DND-41 (cell line): ENCODE results near the gene IDI1.
"Not testable (repeated sequence)": the region's sequence is repeated elsewhere in the genome, so short reads cannot be mapped to it uniquely, and the experiment has no call there.

Source experiments
- ATAC-seq: fragments of 200-7000 bp; cut with Tn5 transposase; 3 replicates; pipeline ENCODE4 v1.9.1; 2021; ENCODE audit warnings: low read depth; ENCODE audit not compliant: insufficient read depth
- DNase-seq: peaks from one replicate; pipeline ENCODE4 v3.0.0-alpha.2; 2020
- H2AFZ ChIP-seq: 2 replicates; pipeline ENCODE4 v1.6.0; 2012; ENCODE audit warnings: low read depth, low read length
- H3K27ac ChIP-seq: 2 replicates; pipeline ENCODE4 v1.5.1; 2012; ENCODE audit warnings: low read length, inconsistent platforms
- H3K27me3 ChIP-seq: fragments of 200-600 bp; sonication (generic); 2 replicates; pipeline ENCODE4 v1.6.0; 2012; ENCODE audit warnings: low read length, mild to moderate bottlenecking, inconsistent platforms; ENCODE audit not compliant: insufficient read depth, poor library complexity
- H3K36me3 ChIP-seq: 2 replicates; pipeline ENCODE4 v1.5.1; 2012; ENCODE audit warnings: low read length, inconsistent platforms; ENCODE audit not compliant: insufficient read depth
- H3K4me1 ChIP-seq: 2 replicates; pipeline ENCODE4 v1.5.1; 2012; ENCODE audit warnings: mild to moderate bottlenecking, low read length; ENCODE audit not compliant: insufficient read depth
- H3K4me2 ChIP-seq: 2 replicates; pipeline ENCODE4 v1.6.0; 2012; ENCODE audit warnings: mild to moderate bottlenecking, moderate library complexity, low read length, inconsistent platforms; ENCODE audit not compliant: insufficient read depth
- H3K4me3 ChIP-seq, 2 experiments: fragments of 200-600 bp in 1 of 2; shearing (Covaris generic) in 1 of 2; 2 replicates each; pipeline ENCODE4 v1.5.1; 2012 to 2016; ENCODE audit warnings: inconsistent platforms in 2 of 2, low read length in 2 of 2, mild to moderate bottlenecking in 2 of 2, low read depth in 1 of 2, moderate library complexity in 1 of 2
- H3K79me2 ChIP-seq: 2 replicates; pipeline ENCODE4 v1.6.0; 2012; ENCODE audit warnings: low read length, inconsistent platforms; ENCODE audit not compliant: insufficient read depth
- H3K9ac ChIP-seq: 2 replicates; pipeline ENCODE4 v1.6.0; 2012; ENCODE audit warnings: low read depth, mild to moderate bottlenecking, inconsistent platforms, low read length, moderate library complexity
- H3K9me3 ChIP-seq: 2 replicates; pipeline ENCODE4 v1.5.1; 2012; ENCODE audit warnings: low read length, moderate library complexity, mild to moderate bottlenecking, inconsistent platforms; ENCODE audit not compliant: insufficient read depth, severe bottlenecking
- H4K20me1 ChIP-seq: 2 replicates; pipeline ENCODE4 v1.6.0; 2012; ENCODE audit warnings: low read length; ENCODE audit not compliant: insufficient read depth
- CTCF ChIP-seq: IDR thresholded peaks from 2 replicates; pipeline ENCODE4 v1.5.1; 2012; ENCODE audit warnings: borderline replicate concordance, low read length, moderate library complexity, mild to moderate bottlenecking; ENCODE audit not compliant: poor library complexity, severe bottlenecking; ENCODE audit errors: extremely low read depth
- EZH2 ChIP-seq: IDR thresholded peaks from 3 replicates; pipeline ENCODE4 v1.6.1; 2012; ENCODE audit warnings: borderline replicate concordance, low read depth, mild to moderate bottlenecking, moderate library complexity, low read length, inconsistent platforms; ENCODE audit not compliant: severe bottlenecking

The IDI1 gene

GRCh38 chr10:1070919-1071318, 22.0 kb upstream of the IDI1 start:
- no peak overlapping the region for H2AFZ ChIP-seq
- ATAC-seq (no peak), DNase-seq (no peak)
- H3K36me3 ChIP-seq = peaks cover 35% of the 10 kb centered on the region
- H3K27me3 ChIP-seq = no peaks in the 10 kb centered on the region
- H4K20me1 ChIP-seq = peaks cover 11% of the 10 kb centered on the region; the same call in 1 of the 2 replicates
- peaks cover 32% of the 10 kb centered on the region for H3K79me2 ChIP-seq
- H3K4me3 ChIP-seq = no peak overlapping the region
- H3K4me1 ChIP-seq = no peaks in the 10 kb centered on the region
- no peak overlapping the region for H3K4me2 ChIP-seq
- H3K9me3 ChIP-seq = no peaks in the 10 kb centered on the region
- no peak overlapping the region for H3K27ac ChIP-seq
- TF ChIP-seq CTCF (no peak), EZH2 (no peak)
- H3K9ac ChIP-seq = no peak overlapping the region

- TF ChIP-seq CTCF = no peak
- no peak for TF ChIP-seq EZH2
- Histone ChIP-seq H3K9ac (no peak overlapping the region), H3K4me3 (no peak overlapping the region), H3K79me2 (peaks cover 48% of the 10 kb centered on the region), H2AFZ (no peak overlapping the region), H4K20me1 (peaks cover 18% of the 10 kb centered on the region; the same call in 1 of the 2 replicates), H3K4me1 (no peaks in the 10 kb centered on the region), H3K4me2 (no peak overlapping the region), H3K9me3 (no peaks in the 10 kb centered on the region), H3K36me3 (peaks cover 20% of the 10 kb centered on the region), H3K27me3 (no peaks in the 10 kb centered on the region), H3K27ac (no peak overlapping the region)
- ATAC-seq (no peak), DNase-seq (no peak)
These were observed 19.8 kb upstream of the IDI1 start for GRCh38 chr10:1068380-1069361.

DNA sequence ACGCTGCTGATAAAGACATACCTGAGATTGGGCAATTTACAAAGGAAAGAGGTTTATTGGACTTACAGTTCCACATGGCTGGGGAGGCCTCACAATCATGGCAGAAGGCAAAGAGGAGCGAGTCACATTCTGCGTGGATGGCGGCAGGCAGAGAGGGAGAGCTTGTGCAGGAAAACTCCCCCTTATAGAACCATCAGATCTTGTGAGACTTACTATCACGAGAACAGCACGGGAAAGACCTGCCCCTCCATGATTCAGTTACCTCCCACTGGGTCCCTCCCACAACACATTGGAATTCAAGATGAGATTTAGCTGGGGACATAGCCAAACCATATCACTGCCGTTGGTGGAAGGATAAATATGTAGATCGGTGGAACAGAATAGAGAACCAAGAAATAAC, 17.8 kb upstream of the IDI1 start:
- DNase-seq, ATAC-seq, H3K9ac ChIP-seq, H3K4me3 ChIP-seq, H3K4me2 ChIP-seq, H3K27me3 ChIP-seq, H3K27ac ChIP-seq, H3K9me3 ChIP-seq, H2AFZ ChIP-seq: not testable (repeated sequence)
- H3K4me1 ChIP-seq = peaks cover 14% of the 10 kb centered on the region
- H3K79me2 ChIP-seq = peaks cover 62% of the 10 kb centered on the region
- H4K20me1 ChIP-seq = peaks cover 29% of the 10 kb centered on the region
- H3K36me3 ChIP-seq = peaks cover 12% of the 10 kb centered on the region

- Histone ChIP-seq H3K79me2 (peaks cover 72% of the 10 kb centered on the region), H3K27ac (no peak overlapping the region), H3K36me3 (peaks cover 12% of the 10 kb centered on the region), H3K9ac (no peak overlapping the region), H2AFZ (no peak overlapping the region), H3K4me1 (peaks cover 32% of the 10 kb centered on the region), H3K27me3 (no peaks in the 10 kb centered on the region), H3K4me2 (no peak overlapping the region), H4K20me1 (peaks cover 38% of the 10 kb centered on the region), H3K4me3 (no peak overlapping the region), H3K9me3 (no peaks in the 10 kb centered on the region)
- TF ChIP-seq CTCF (no peak), EZH2 (no peak)
- DNase-seq (no peak), ATAC-seq (no peak)
These were observed 16.0 kb upstream of the IDI1 start for GRCh38 chr10:1064964-1065247.
